ENCODE data around the gene SCN1A. TPM values are rescaled to one million over a fixed set of nuclear protein-coding genes. Genes with fewer than 3 reads are reported as not detected.

The SCN1A gene
- total and polyA plus RNA-seq, 2 of the 4 experiments (the other 2 are of a cell fraction) = under 0.01 TPM; not detected in 1

DNA sequence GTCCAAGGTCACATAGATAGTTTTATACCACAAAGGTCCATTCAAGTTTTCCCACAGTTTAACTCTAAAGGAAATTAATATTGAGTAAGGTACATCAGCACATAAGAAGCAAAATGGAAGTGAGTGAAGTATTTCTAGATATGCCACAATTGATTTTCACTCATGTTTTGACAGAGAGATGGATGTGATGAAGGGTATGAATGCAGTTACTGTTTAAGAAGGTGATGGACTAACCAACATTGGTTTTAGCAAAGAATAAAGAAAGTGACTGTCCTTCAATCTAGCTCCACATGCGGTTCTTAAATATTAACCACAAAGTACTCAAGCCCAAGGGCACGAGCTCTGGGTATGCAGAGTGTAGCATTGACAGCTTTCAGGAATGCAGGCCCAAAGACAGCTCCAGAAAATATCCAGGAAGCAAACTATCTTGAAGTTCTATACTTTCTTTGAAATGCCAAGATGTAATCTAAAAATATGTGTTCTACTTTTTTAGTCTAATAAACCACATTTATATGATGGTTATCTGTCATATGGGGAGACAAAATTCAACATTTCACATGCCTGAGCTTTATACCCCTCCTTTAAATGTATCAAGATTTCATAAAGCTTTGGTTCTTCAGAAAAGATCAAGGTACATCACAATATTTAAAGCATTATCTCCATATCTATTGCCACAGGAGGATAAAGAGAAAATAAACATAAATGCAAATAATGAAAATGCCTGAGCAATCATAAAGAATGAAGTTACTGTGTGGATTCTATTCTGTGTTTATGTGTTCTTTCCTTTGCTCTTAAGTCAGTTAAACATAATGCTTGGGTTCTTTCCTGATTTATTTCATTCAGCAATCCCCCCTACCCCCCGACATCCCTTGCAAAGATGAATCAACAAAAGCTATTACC lies 6.7 kb upstream of the SCN1A start:
- H3K9me3 ChIP-seq (ENCODE audit: control insufficient read depth, insufficient read depth, low read length) = no peaks in the 10 kb centered on the region
- dilution Hi-C loops (cut with HindIII; ENCODE audit: low sequenced_read_pairs, unreplicated experiment) = no loop called here
- H3K4me2 ChIP-seq (ENCODE audit: low read depth, low read length) = no peak overlapping the region
- H2AK5ac ChIP-seq (ENCODE audit: low read depth, low read length) = no peak overlapping the region
- no peak overlapping the region for H2BK15ac ChIP-seq (ENCODE audit: low read depth, low read length)
- no peak overlapping the region for H2AFZ ChIP-seq (replicated peaks; ENCODE audit: low read length, poor library complexity)
- H2BK5ac ChIP-seq (ENCODE audit: low read depth, low read length, poor library complexity, severe bottlenecking) = no peak overlapping the region
- no peak overlapping the region for H2AK9ac ChIP-seq (replicated peaks; ENCODE audit: low read depth, low read length, poor library complexity)
- H3K36me3 ChIP-seq (ENCODE audit: control insufficient read depth, insufficient read depth, low read length) = no peaks in the 10 kb centered on the region
- H3K79me1 ChIP-seq (ENCODE audit: low read depth in 1 of 2, low read length in 2 of 2) = no peaks in the 10 kb centered on the region
- no peak overlapping the region for H4K91ac ChIP-seq (ENCODE audit: insufficient read depth, low read depth, low read length)
- no peak overlapping the region for H3K56ac ChIP-seq (ENCODE audit: extremely low read depth, insufficient read depth, low read length)
- TF ChIP-seq FOS (IDR thresholded peaks at IDR 0.05; ENCODE audit: low read depth, low read length) (no peak), MXI1 (IDR thresholded peaks at IDR 0.05; ENCODE audit: borderline replicate concordance, low read depth, low read length) (no peak), POLR2A (IDR thresholded peaks at IDR 0.05; ENCODE audit: low read depth, low read length) (no peak), NFE2L2 (IDR thresholded peaks at IDR 0.05; ENCODE audit: low read depth, low read length) (no peak), MAFK (IDR thresholded peaks at IDR 0.05; ENCODE audit: low read depth, low read length) (no peak), RAD21 (IDR thresholded peaks at IDR 0.05; ENCODE audit: low read length) (no peak), MAZ (IDR thresholded peaks at IDR 0.05; ENCODE audit: borderline replicate concordance, low read depth, low read length) (no peak), BHLHE40 (IDR thresholded peaks at IDR 0.05; ENCODE audit: low read depth, low read length) (no peak)
- TF ChIP-seq, protein P1, sequence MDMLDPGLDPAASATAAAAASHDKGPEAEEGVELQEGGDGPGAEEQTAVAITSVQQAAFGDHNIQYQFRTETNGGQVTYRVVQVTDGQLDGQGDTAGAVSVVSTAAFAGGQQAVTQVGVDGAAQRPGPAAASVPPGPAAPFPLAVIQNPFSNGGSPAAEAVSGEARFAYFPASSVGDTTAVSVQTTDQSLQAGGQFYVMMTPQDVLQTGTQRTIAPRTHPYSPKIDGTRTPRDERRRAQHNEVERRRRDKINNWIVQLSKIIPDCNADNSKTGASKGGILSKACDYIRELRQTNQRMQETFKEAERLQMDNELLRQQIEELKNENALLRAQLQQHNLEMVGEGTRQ (IDR thresholded peaks at IDR 0.05; ENCODE audit: low read depth, low read length) = no peak
- no peaks in the 10 kb centered on the region for H3K9me1 ChIP-seq (ENCODE audit: insufficient read depth, low read length)
- ATAC-seq (ENCODE audit: low read depth) = no peak
- no peaks in the 10 kb centered on the region for H4K20me1 ChIP-seq (ENCODE audit: insufficient read depth, low read length)
- no peak overlapping the region for H3K4me3 ChIP-seq (ENCODE audit: insufficient read depth, low read depth, low read length)
- H3K4me1 ChIP-seq (ENCODE audit: control insufficient read depth, insufficient read depth, low read length) = no peaks in the 10 kb centered on the region
- no peak overlapping the region for H3K4ac ChIP-seq (ENCODE audit: low read depth, low read length)
- no peak overlapping the region for H2BK120ac ChIP-seq (ENCODE audit: low read depth, low read length)
- H3K23ac ChIP-seq (ENCODE audit: low read depth, low read length) = no peak overlapping the region
- no peak overlapping the region for H3K9ac ChIP-seq (ENCODE audit: low read depth, low read length)
- peaks cover 10% of the 10 kb centered on the region for H3K27me3 ChIP-seq (ENCODE audit: control insufficient read depth, insufficient read depth, low read length)
- no peak overlapping the region for H4K8ac ChIP-seq (ENCODE audit: low read depth in 2 of 2, low read length in 2 of 2)
- H3K18ac ChIP-seq (ENCODE audit: low read depth, low read length) = no peak overlapping the region
- H3K14ac ChIP-seq (replicated peaks; ENCODE audit: low read depth, low read length) = no peak overlapping the region
- no peak overlapping the region for H4K5ac ChIP-seq (ENCODE audit: low read depth, low read length)
- H2BK20ac ChIP-seq (ENCODE audit: low read depth, low read length) = no peak overlapping the region
- CTCF ChIA-PET = no interaction called here
- POLR2A ChIA-PET (ENCODE audit: unreplicated experiment) = no interaction called here
- intact Hi-C loops (cut with micrococcal nuclease) = no loop called here
- BruUV-seq (replicated peaks) = no TSS peak
- no peak for DNase-seq
- WGBS, 2 experiments (ENCODE audit: extremely low coverage in 2 of 2, insufficient read length in 1 of 2) = no CpG with 5 or more reads among the region's 3 CpGs
- no peak overlapping the region for H3K27ac ChIP-seq (ENCODE audit: insufficient read depth, low read length)
- in situ Hi-C loops (cut with MboI; ENCODE audit: low sequenced_read_pairs) = loop anchor here (25.0 kb wide), 1 partner anchor 747 kb away; no protein-coding TSS in a partner anchor
